Amniotic epithelial cell (primary cell): ENCODE data around the gene AURKAIP1.
"Not testable (repeated sequence)": the region's sequence is repeated elsewhere in the genome, so short reads cannot be mapped to it uniquely, and the experiment has no call there.

Experiments used
- DNase-seq: peaks from one replicate; pipeline ENCODE4 v3.0.0-alpha.2; 2010; ENCODE audit warnings: low read depth

Gene AURKAIP1

DNA sequence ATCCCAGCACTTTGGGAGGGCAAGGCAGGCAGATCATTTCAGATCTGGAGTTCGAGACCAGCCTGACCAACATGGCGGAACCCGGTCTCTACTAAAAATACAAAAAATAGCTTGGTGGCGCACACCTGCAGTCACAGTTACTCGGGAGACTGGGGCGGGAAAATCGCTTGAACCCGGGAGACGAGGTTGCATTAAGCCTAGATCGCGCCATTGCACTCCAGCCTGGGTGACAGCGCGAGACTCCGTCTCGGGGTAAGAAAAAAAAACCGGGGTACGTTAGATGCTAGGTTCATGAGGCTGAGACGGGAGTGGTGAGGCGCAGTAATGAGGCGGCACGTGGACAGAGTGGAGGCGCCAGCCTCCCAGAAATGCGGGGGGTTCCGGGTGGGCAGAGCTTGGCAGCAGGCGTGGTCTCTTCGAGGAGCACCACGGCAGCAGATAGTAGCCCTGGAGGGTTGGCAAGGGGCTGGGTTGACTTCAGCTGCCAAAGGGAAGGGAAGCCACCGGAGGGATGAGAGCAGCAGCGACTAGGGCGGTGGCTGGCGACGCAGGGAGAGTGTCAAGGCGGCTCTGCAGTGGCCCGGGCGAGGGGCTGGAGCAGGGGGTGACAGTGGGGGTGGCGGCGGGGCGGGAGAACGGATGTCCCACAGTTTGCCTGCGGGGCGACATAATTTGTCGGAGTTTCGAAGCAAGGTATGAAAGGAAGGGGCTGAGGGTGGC lies 31.3 kb upstream of the AURKAIP1 start:
- no peak for DNase-seq

GRCh38 chr1:1403653-1404052 lies 28.6 kb upstream of the AURKAIP1 start:
- DNase-seq, result no peak

GRCh38 chr1:1402901-1403392 lies 27.9 kb upstream of the AURKAIP1 start:
- DNase-seq, result not testable (repeated sequence)

DNA sequence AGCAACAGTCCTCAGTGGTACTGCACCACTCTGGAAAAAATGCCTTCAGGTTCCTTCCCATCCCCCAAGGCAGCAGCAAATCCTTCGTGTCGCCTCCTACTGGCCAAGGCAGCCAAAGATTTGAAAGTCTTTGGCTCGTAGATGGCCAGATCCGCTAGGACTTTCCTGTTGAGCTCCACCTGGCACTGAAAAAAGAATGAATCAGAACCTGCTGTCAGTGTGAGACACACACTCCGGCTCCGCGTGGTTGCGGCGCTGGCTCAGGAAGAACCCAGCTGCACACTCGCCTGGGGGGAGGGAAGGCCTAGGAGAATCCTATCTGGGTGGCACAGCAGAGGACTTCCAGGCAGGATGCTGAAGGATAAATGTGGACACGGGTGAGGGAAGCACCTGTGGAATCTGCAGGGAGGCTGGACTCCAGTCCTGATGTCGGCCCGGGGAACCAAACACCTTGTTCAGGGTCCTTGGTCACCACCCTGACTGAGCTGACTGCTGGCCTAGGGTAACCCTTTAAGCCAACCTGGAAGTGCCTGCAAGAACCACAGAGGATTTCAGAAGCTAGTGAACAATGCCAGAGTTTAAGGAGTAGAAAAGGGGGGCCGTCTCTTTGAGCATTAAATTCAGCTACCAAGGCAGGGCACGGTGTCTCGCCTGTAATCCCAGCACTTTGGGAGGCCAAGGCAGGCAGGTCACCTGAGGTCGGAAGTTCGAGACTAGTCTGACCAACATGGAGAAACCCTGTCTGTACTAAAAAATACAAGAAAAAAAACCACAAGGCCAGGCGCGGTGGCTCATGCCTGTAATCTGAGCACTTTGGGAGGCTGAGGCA lies 27.3 kb upstream of the AURKAIP1 start:
- DNase-seq, result peak; percentile 80

- DNase-seq, result no peak
Observed at GRCh38 chr1:1401457-1402010, 26.5 kb upstream of the AURKAIP1 start.

DNA sequence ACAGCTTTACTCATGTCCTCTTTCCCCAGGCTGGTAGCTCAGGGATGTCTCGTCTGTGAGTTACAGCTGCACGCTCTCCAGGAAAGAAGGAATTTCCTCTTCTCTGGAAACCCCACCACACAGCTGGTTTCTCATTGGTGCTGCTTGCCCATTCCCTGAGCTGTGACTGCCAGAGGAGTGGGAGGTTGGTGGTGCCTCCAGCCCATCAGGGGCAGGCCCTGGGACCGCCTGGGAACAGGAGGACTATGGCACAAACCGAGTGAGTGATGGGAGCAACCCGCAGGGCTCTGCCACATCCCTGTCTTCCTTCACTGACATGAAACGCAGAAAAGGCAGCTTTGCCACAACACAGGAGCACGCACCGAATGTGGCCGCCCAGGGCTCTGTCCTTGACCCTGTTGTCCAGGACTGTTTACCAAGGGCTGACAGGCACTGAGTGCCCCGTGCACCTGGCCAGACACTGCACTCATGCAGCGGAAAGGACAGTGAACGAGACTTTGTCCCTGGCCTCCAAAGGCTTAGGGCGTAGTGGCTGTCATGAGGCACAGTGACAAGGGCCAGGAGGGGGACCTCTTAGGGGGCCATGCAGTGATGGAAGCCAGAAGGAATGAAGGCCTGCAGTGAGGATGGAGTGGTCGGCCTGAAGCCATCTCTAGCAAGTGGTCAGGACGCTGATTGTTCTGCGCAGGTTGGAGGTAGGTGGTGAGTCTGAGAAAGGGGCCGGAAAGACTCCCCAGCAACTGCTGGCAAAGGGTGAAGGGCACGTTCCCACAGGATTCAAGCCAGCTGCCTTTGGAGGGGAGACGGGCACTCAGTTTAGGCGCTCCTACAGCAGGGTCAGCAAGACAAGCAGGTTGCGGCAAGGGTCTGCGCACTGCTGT lies 25.8 kb upstream of the AURKAIP1 start:
- no peak for DNase-seq

DNA sequence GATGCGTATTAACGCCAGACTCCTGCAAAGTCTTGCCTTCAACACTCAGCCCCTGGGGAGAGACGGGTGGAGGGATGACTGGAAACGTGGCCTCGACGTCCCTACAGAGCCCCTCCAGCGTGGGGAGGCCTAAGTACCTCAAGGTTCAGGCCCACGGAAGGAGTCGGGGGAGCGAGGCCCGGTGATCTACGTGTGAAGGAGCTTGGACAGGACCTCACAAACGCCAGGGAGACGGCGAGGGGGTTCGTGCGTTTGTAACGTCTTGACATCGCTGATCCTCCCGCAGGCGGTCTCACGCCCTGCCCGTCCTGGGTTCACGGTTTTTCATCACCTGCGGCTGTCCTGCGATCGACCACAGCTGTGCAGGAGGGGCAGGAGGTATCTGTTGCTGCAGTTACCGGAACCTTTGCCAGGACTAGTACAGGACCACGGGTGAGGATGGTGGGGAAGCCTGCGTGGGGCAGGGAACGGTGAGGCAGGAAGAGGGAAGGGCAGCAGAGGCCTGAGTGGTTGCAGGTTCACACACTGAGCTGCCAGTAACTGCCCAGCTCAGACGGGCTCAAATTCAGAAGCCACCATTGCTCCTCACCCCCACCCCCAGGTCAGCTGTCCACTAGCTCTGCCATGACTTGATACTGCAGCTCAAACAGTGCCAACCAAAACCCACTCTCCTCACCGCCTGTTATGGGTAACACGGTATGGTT lies 25.0 kb upstream of the AURKAIP1 start:
- DNase-seq, result no peak

GRCh38 chr1:1399187-1399871 lies 24.3 kb upstream of the AURKAIP1 start, which contains the start of gene CCNL2:
Gene CCNL2, minus strand, starts transcription at chr1:1399335. Its CDS starts 29 bp downstream, at chr1:1399306.
- peak; percentile 96 for DNase-seq

DNA sequence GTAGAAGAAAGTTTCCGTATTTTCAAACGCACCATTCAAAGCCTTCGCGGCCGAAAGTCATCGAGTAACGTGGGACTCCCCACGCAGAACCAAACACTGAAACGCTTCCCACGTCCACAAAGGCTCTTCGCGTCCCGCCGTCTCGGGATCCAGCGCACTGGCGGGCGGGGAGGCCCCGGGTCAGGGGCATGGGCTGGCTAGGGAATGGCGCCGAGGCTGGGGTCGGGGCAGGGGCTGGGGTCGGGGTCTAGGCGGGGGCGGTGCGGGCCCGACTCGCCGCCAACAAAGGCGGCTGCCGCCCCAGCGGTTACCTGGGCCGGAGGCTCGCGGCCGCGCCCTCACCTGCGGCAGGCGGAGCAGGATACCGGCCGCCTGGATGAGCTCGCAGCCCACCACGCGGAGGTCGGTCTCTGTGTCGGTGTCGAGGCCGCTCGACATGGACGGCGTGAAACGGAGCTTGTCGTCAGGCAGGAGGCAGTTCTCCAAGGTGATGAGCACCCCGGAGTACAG lies 23.7 kb upstream of the AURKAIP1 start:
- no peak for DNase-seq

- DNase-seq, result no peak
Observed at GRCh38 chr1:1397839-1398523, 23.0 kb upstream of the AURKAIP1 start.

DNA sequence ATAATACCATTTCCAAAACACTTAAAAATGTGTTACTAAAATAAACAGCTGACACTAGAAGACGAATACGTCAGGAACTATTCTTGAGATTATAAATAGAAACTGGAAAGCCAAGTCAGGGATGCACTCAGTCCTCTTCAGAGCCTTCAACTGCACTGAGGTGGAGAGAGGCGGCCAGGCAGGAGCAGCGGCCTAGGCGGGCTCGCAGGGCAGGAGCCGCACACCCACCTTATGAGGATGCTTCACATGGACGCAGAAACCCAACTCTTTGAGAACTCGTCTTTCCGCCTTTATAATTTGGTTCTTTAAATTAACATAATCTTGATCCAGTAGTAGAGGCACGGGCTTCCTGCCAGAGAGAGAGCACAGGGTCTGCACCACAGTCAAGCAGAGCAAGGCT lies 20.2 kb upstream of the AURKAIP1 start:
- no peak for DNase-seq

GRCh38 chr1:1394116-1394515 lies 19.1 kb upstream of the AURKAIP1 start:
- DNase-seq, result no peak

DNA sequence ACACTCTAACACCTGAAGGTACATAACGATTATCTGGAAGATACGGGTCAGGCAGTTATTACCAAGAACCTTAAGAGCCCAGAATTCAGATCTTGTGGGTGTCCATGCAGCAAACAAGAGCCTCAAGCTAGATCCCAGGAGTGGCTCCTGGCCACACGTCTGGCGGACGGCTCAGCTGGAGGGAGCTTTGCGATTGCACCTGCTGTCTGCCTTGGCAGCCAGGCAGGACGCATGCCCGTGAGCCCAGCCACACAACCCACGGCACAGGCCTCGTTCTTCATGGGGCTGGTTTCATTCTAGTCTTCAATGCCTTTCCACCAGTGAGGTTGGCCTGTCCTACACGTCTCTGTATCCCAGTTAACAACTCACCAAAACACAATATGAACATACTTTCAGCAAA lies 18.4 kb upstream of the AURKAIP1 start:
- no peak for DNase-seq

DNA sequence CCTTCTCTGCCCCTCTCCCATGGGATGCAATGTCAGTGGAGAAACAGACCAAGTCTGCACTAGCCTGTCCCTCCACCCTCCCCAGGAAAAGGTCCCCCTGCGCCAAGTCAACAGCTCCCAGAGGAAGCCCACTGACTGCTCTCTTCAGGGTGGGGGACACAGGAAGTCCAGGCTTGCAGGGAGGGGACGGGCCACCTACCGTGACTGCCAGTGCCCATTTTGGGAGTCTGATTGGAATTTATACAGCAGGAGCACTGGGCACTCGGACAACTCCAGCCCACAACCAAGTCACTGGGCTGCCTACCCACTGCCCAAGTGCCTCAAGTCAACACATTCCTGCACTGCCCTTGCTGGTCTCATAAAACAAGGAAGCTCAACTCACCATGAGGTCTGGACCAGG lies 18.0 kb upstream of the AURKAIP1 start:
- no peak for DNase-seq

- DNase-seq, result no peak
Observed at GRCh38 chr1:1391225-1391624, 16.2 kb upstream of the AURKAIP1 start.

DNA sequence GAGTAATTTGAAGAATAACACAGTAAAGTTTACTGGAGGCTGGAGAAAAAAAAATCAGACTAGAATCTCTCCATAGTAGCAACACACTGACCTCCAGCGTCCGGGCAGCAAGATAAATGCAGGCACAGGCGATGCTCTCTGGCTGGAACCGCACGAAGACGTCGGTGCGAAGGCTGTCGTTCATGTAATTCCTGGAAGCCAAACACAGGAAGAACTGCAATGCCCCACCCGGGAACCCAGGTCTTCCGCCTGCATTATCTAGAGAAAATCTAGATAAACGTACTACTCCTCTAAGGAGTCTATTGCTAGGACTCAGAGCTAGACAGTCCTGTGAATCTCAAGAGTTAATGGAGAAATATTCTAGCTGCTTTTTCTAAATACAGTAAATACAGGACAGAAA lies 15.7 kb upstream of the AURKAIP1 start:
- DNase-seq, result no peak

- DNase-seq, result no peak
Observed at GRCh38 chr1:1388078-1388472, 13.1 kb upstream of the AURKAIP1 start.

DNA sequence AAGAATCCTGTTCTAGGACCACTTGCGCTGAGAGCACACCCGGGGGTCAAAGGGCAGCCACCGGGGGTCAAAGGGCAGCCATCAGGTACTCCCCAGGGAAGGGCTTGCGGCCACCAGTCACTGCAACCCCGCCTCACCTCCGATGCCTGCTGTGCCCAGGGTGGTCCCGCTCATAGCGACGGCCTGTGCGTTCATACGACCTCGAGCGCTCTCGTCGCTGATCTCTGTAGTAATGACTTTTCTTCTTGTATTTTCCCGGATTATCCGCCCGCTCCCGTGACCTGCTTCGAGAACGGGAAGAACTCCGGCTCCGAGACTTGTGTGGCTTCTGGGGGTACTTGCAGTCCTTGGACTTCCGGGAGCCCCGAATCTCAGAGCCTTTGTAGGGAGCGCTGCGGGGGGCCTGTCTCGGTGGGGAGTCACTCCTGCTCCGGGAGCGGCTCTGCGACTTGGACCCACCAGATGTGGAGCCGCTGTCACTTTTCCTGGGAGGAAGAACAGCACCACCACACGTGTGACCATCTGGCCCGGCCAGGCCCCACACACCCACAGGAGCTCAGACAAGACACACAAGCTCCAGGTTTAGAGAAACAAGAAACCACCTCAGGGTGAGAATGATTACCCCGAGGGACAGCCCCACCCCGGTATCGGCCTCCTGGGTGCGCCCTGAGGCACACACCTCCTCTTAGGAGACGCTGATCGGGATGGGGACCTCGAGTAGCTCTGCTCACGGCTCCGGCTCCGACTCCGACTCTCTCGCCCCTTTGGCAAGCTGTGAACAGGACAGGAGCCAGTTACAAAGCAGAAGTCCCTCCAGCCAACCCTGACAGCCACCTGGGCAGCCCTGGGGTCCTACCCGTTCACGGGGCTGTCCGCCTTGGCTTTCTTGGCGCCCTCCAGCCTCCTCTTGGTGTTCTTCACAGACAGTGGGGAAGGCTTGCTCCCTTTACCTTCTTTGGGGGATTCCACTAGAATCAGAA lies 12.4 kb upstream of the AURKAIP1 start:
- DNase-seq, result no peak

DNA sequence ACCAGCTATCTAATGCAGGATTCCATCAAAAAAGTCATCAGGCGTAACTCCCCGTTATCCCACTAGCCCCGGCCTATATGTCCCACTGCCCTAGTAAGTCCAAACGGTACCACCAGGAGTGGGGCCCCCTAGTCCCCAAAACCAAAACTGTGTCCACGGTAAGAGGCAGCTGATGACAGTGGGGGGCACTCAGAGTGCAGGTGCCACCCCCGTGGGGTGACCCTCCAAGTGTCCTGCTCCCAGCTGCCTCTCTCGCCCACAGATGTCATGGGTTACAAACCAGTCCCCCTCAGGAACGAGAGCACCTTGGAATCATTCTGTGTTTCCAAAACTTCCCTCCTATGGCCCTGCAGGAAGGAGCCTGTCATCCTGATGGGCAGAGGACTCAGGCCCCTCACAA lies 10.9 kb upstream of the AURKAIP1 start:
- DNase-seq, result no peak
